Stimulated activated CD4-positive, alpha-beta T cell treated with anti-CD3 and anti-CD28 coated beads, Interleukin-12 subunit alpha, Interleukin-12 subunit beta, amount 100 ng/mL, for 24 hours (primary cell): ENCODE data around the gene GRID2.
"Not testable (repeated sequence)": the region's sequence is repeated elsewhere in the genome, so short reads cannot be mapped to it uniquely, and the experiment has no call there.

Experiments
- DNase-seq, 2 experiments: peaks; one replicate each; pipeline ENCODE4 v3.0.0-alpha.2; 2020; ENCODE audit warnings: low read depth in 2 of 2

The GRID2 gene

GRCh38 chr4:92433272-92433758, 129.5 kb downstream of the GRID2 start:
- no peak for DNase-seq

DNA sequence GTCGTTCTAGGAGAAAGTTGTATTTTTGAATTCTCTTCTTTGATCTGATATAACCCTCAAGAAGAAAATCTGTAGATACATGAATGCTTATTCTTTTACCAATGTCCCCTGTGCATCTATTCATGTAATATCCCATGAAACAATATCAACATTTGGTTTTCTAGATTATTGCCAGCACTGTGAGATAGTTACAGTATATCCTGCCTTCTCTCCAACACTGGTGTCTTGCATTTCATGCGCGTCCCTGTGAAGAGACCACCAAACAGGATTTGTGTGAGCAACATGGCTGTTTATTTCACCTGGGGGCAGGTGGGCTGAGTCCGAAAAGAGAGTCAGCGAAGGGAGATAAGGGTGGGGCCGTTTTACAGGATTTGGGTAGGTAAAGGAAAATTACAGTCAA, 135.0 kb downstream of the GRID2 start:
- not testable (repeated sequence) for DNase-seq

DNA sequence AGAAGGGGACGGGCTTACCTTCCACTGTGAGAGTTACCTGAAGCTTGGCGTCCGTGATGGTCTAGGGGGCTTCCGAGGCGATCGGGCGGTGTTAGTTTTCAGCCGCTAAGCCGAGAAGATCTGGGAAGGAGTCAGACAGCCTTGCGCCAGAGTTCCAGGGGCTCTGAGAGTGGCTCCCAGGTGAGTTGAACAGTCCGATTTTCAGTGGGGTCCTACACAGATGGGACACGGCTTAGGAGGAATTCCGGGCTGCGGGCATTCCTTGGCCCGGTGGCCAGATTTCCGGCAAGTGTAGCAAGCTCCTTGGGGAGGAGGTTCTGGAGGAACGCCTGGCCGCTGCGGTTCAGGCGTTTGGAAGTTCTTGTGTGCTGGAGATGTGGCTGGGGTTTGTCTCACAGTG, 138.4 kb downstream of the GRID2 start:
- not testable (repeated sequence) for DNase-seq

DNA sequence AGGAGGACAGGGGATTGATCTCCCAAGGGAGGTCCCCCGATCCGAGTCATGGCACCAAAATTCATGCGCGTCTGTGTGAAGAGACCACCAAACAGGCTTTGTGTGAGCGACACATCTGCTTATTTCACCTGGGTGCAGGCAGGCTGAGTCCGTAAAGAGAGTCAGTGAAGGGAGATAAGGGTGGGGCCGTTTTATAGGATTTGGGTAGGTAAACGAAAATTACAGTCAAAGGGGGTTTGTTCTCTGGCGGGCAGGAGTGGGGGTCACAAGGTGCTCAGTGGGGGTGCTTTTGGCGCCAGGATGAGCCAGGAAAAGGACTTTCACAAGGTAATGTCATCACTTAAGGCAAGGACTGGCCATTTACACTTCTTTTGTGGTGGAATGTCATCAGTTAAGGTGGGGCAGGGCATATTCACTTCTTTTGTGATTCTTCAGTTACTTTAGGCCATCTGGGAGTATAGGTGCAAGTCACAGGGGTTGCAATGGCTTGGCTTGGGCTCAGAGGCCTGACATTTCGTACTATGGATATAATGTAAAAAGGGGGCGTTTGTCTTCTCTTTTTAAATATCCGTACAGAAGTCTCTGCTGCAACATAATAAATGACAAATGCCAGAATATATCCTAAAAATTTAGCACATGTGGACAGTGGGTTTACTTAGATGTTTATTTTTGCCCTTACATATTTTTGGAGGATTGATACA, 140.5 kb downstream of the GRID2 start:
- DNase-seq = not testable (repeated sequence)

DNA sequence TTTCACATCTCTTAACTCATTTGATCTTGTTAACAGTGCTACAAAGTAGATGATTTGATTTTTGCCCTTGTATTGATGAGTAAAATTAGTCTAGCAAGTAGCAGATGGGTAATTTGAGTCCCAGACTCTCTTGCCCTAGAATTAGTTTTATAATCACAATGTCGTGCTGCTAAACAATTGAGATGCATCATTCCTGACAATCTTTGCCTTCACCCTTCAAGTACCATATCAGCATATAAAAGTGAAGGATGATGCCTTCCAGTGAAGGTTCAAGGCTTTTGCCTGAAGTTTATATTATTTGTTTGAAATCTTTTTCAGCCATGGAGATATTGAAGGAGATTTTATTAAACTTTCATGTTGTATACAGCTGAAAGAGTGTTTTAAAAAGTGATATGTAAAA, 141.4 kb downstream of the GRID2 start:
- DNase-seq = no peak

GRCh38 chr4:92447255-92447905, 143.6 kb downstream of the GRID2 start:
- DNase-seq = no peak

- not testable (repeated sequence) for DNase-seq
Measured at GRCh38 chr4:92448176-92448575, 144.4 kb downstream of the GRID2 start.

DNA sequence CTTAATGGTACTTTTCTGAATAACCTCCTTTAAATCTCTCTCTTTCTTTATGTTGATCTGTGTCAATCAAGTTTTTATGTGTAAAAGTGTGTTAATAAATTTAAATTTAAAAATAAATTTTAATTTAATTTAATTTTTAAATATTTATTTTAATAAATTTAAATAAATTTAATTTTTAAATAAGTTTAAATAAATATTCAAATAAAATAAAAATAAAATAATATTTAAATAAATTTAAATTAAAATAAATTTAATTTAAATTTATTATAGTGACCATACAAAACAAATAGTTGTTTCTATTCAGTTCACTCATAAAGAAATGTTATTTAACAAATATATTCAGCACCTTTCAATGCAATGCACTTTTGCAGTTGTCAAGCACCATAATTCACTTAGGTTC, 146.9 kb downstream of the GRID2 start:
- DNase-seq = no peak

GRCh38 chr4:92451782-92452181, 148.0 kb downstream of the GRID2 start:
- no peak for DNase-seq

GRCh38 chr4:92452383-92452782, 148.6 kb downstream of the GRID2 start:
- not testable (repeated sequence) for DNase-seq

DNA sequence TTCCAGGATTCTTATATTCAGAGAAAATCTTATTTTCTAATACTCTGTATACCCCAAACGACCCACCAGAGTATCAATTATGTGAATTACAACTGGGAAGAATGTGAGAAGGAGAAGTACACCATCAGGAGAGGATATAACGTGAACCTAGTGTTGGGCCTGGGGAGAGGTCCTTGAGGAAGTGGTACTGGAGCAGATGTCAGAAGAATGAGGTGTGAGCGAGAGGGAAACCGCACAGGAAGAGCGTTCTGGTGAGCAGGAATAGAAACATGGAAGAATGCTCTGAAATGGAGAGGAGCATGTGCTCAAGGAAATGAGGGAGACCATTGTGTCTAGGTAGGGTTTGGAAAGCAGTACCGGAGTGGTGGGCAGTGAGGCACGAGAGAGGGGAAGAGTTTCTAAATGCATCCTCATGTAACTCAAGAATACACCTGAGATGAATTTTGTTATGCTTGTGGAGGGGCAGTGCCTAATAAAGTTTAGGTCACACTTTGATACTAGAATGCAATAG, 151.6 kb downstream of the GRID2 start:
- DNase-seq = no peak

DNA sequence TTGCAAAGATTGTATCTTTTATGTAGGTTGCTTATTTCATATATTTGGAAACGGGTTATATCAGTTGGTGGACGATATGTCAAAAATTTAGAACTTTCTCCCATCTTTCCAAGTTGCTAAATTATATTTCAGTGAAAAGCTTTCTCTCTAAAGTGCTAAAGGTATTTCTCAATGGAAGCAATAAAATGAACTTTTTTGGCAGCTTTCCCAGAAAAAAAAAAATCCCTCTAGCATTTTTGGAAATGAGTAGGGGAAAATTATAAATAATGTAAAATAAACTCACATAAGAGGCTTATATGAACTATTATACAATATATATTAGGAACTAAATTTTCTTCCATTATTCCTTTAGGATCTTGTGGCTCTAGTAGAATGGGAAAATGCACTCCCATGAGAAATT, 152.2 kb downstream of the GRID2 start:
- DNase-seq = no peak

DNA sequence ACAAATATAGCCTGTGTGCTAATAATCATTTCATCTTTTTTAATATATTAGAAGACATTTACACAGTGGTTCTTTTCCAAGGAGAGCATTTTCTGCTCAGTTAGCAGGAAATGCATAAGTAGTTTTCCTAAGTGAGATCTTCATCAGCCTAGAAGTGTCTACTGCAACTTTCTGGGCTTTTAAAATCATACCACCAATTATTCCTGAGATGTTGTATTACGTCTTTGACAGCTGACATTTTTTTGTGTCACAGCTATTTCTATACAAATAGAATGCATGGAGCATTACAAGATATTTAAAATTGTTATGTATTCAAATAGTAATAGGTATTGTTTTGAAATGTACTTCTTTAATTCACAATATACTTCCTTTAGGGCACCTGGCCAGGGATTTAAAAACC, 158.0 kb downstream of the GRID2 start:
- DNase-seq = no peak

- no peak for DNase-seq
Measured at GRCh38 chr4:92477298-92477697, 173.5 kb downstream of the GRID2 start.

DNA sequence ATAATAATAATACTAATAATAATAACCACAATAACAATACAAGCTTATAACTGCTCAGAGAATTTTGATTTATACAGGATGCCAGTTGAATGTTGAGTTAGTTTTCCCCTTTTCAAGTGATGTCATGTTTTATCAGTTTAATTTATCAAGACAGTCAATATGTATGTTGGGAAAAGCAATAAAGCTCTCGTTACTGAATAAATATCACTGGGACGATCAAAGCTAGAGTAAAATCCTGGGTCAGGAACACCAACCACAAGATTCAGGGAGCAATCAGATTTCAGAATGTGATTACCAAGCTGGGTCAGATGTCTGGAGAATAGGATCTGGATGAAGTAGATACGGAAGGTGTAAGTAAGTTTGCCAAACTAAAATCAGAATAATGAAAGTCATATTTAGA, 179.6 kb downstream of the GRID2 start:
- no peak for DNase-seq

DNA sequence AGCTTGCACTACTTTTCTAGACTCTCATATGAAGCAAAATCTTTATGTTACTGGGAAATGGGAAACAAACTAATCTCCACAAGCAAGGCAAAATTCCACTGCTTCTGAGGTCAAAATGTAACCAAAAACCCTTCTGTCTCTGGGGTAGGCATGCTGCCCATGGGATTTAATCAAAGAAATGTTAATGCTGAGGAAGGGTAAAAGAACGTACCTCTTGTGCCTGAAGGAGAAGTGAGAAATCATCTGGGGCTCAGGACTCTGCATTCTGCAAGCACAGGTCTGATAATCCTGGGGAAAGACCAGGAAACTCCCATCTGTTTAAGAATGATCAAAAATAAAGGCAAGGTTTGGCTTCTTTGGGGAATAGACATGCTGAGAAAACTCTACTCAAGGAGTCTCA, 184.7 kb downstream of the GRID2 start:
- DNase-seq = no peak

GRCh38 chr4:92497141-92497540, 193.4 kb downstream of the GRID2 start:
- DNase-seq = no peak

GRCh38 chr4:92501456-92501855, 197.7 kb downstream of the GRID2 start:
- DNase-seq = no peak

GRCh38 chr4:92506933-92507332, 203.2 kb downstream of the GRID2 start:
- no peak for DNase-seq

DNA sequence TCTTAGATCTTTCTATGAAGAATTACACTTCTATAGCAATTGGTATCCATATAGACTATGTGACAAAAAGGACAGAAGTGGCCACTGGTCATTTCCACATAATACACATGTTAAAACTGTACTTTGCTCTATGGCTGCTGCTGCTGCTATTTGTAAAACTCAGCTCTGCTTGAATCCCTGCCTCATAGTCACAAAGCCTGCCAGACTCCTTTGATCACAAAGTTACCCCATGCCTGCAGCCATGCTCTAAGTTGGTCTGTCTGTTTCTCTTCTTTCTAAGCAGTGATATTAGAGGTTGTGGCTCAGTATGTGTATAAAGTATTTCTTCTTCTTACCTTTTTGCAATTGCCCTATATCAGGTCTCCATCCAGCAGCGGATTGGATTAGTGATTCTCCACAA, 210.9 kb downstream of the GRID2 start:
- no peak for DNase-seq

- DNase-seq = no peak
Measured at GRCh38 chr4:92516450-92516849, 212.7 kb downstream of the GRID2 start.

- no peak for DNase-seq
Measured at GRCh38 chr4:92519727-92520126, 216.0 kb downstream of the GRID2 start.

GRCh38 chr4:92520563-92520962, 216.8 kb downstream of the GRID2 start:
- DNase-seq = no peak
